ENCODE measurements around the gene KCP. TPM values are rescaled to one million over a fixed set of nuclear protein-coding genes. Genes with fewer than 3 reads are reported as not detected.

The KCP gene
- total and polyA plus RNA-seq, 2 experiments from 2014 or later: 0.76 to 1.1 TPM

Other genes starting within 250 kb of the KCP start
- gene GARIN1A, start 238.4 kb downstream of the KCP start, total RNA-seq (2014; rRNA removed; shearing (Covaris generic)): 0.12 TPM in 1 of 2 replicates, not detected in the other
- 0.10 TPM in 1 of 2 replicates, not detected in the other for gene GARIN1A, start 238.4 kb downstream of the KCP start, polyA plus RNA-seq (2016; fragmentation: Nextera tagmentation; extraction: Ambion mirVana)
- 179 and 180 TPM in 2 replicates for gene CALU, start 171.3 kb downstream of the KCP start, total RNA-seq (2014; rRNA removed; shearing (Covaris generic))
- gene CALU, start 171.3 kb downstream of the KCP start, polyA plus RNA-seq (2016; fragmentation: Nextera tagmentation; extraction: Ambion mirVana): 113 and 136 TPM in 2 replicates
- gene OPN1SW, start 134.9 kb downstream of the KCP start, total RNA-seq (2014; rRNA removed; shearing (Covaris generic)): not detected in 2 replicates
- 0.50 and 0.80 TPM in 2 replicates for gene OPN1SW, start 134.9 kb downstream of the KCP start, polyA plus RNA-seq (2016; fragmentation: Nextera tagmentation; extraction: Ambion mirVana)
- 39.9 and 55.7 TPM in 2 replicates for gene CCDC136, start 118.7 kb downstream of the KCP start, total RNA-seq (2014; rRNA removed; shearing (Covaris generic))
- gene CCDC136, start 118.7 kb downstream of the KCP start, polyA plus RNA-seq (2016; fragmentation: Nextera tagmentation; extraction: Ambion mirVana): 26.0 and 27.1 TPM in 2 replicates
- 9.4 and 11.8 TPM in 2 replicates for gene FLNC, start 80.3 kb downstream of the KCP start, total RNA-seq (2014; rRNA removed; shearing (Covaris generic))
- gene FLNC, start 80.3 kb downstream of the KCP start, polyA plus RNA-seq (2016; fragmentation: Nextera tagmentation; extraction: Ambion mirVana): 0.64 and 0.65 TPM in 2 replicates
- 60.2 and 66.5 TPM in 2 replicates for gene ATP6V1F, start 47.9 kb downstream of the KCP start, total RNA-seq (2014; rRNA removed; shearing (Covaris generic))
- gene ATP6V1F, start 47.9 kb downstream of the KCP start, polyA plus RNA-seq (2016; fragmentation: Nextera tagmentation; extraction: Ambion mirVana): 271 and 294 TPM in 2 replicates
- 1.1 and 3.7 TPM in 2 replicates for gene IRF5, start 27.2 kb upstream of the KCP start, total RNA-seq (2014; rRNA removed; shearing (Covaris generic))
- 0.37 and 1.9 TPM in 2 replicates for gene IRF5, start 27.2 kb upstream of the KCP start, polyA plus RNA-seq (2016; fragmentation: Nextera tagmentation; extraction: Ambion mirVana)
- gene TNPO3, start 144.4 kb upstream of the KCP start, total RNA-seq (2014; rRNA removed; shearing (Covaris generic)): 127 TPM in 2 replicates
- 29.2 and 38.2 TPM in 2 replicates for gene TNPO3, start 144.4 kb upstream of the KCP start, polyA plus RNA-seq (2016; fragmentation: Nextera tagmentation; extraction: Ambion mirVana)
- gene TSPAN33, start 234.0 kb upstream of the KCP start, total RNA-seq (2014; rRNA removed; shearing (Covaris generic)): 46.8 and 51.5 TPM in 2 replicates
- gene TSPAN33, start 234.0 kb upstream of the KCP start, polyA plus RNA-seq (2016; fragmentation: Nextera tagmentation; extraction: Ambion mirVana): 17.6 and 21.1 TPM in 2 replicates